Ovary (tissue), 9 donors: ENCODE data around the gene SLC17A9. TPM values are rescaled to one million over a fixed set of nuclear protein-coding genes. Genes with fewer than 3 reads are reported as not detected.

ENCODE experiments used
- DNase-seq, 5 donors: peaks; one replicate each; pipeline ENCODE4 v3.0.0-alpha.2; 2019 to 2020
- H3K27ac ChIP-seq, 2 donors: fragments of 200-600 bp; one replicate each; pipeline versions ENCODE4 v1.5.1 to v1.8.0; 2019 to 2022
- H3K27me3 ChIP-seq: fragments of 200-600 bp; one replicate; pipeline ENCODE4 v1.8.0; 2022
- H3K36me3 ChIP-seq: fragments of 200-600 bp; sonication (generic); one replicate; pipeline ENCODE4 v1.5.1; 2019
- H3K4me1 ChIP-seq: one replicate; pipeline ENCODE4 v1.8.1; 2013; ENCODE audit warnings: mild to moderate bottlenecking, moderate library complexity; ENCODE audit not compliant: insufficient read depth
- H3K4me3 ChIP-seq: fragments of 200-600 bp; sonication (generic); one replicate; pipeline ENCODE4 v1.5.1; 2017
- H3K9me3 ChIP-seq, 2 donors: fragments of 200-600 bp in 1 of 2; sonication (generic) in 1 of 2; one replicate each; pipeline versions ENCODE4 v1.5.1 to v1.8.1; 2013 to 2019; ENCODE audit warnings: mild to moderate bottlenecking in 1 of 2, moderate library complexity in 1 of 2
- CTCF ChIP-seq, 3 donors: fragments of 450-650 bp in 2 of 3; fragments of 200-600 bp in 1 of 3; IDR thresholded peaks; one replicate each; pipeline versions ENCODE4 v1.5.1 to v1.8.0; 2016 to 2022; ENCODE audit warnings: antibody characterized with exemption in 3 of 3, mild to moderate bottlenecking in 1 of 3
- EP300 ChIP-seq: sonication (generic); formaldehyde crosslinking; IDR thresholded peaks from one replicate; pipeline ENCODE4 v1.6.1; 2017; ENCODE audit warnings: antibody characterized with exemption
- POLR2A ChIP-seq: fragments of 450-650 bp; IDR thresholded peaks from one replicate; pipeline ENCODE4 v1.6.1; 2017; ENCODE audit warnings: antibody characterized with exemption, mild to moderate bottlenecking, moderate library complexity
- WGBS, 3 donors: extraction: QIAGEN DNeasy Blood & Tissue Kit in 1 of 3; methylation state at CpG; one replicate each; pipeline versions ENCODE4 v1.1.5 to v1.1.7; 2013 to 2017; 5-methylcytosine and 5-hydroxymethylcytosine counted together
- intact Hi-C, 4 donors: fragments of 100-400 bp; cut with DNase I; formaldehyde crosslinking; loops; one replicate each; pipeline versions ENCODE4 v1.11.0 to v1.15.1; 2022 to 2023
- polyA plus RNA-seq, 2 donors: library from polyadenylated mRNA; stranded (reverse); fragments of 200-250 nt in 1 of 2; fragments of 350-450 nt in 1 of 2; fragmentation: Illumina TruSeq in 1 of 2; extraction: RNeasy Lipid Tissue Mini Kit (QIAGEN cat#74804) in 1 of 2; gene quantifications; one replicate each; pipeline ENCODE4 v1.2.3, GENCODE V29; 2013 to 2014
- total RNA-seq, 7 donors: library from RNA; depleted of rRNA in 2 of 7; stranded (reverse); fragments of >200 nt in 2 of 7; fragmentation: NEBNext Ultra II Directional in 3 of 7; extraction: Animal tissue kit (Norgen Biotek cat#: 25700) in 3 of 7; gene quantifications; one replicate each; pipeline versions ENCODE4 v1.1.0 to v1.2.4, GENCODE V29; 2016 to 2023
- donor health status: DM: no; HTN: no; CAD: no; lungs with moderate emphysema.
- donor health status: DM: no; HTN: no; CAD: no.
- donor health status: Bipolar disorder and iron deficiency.
- donor health status: DM: yes; HTN: yes; CAD: no.
- donor health status: DM: no; HTN: no; CAD: no.
- donor health status: DM: yes; HTN: yes; CAD: no.

SLC17A9 gene
- total and polyA plus RNA-seq, 9 donors = 0.68 to 7.7 (median 4.7) TPM

DNA sequence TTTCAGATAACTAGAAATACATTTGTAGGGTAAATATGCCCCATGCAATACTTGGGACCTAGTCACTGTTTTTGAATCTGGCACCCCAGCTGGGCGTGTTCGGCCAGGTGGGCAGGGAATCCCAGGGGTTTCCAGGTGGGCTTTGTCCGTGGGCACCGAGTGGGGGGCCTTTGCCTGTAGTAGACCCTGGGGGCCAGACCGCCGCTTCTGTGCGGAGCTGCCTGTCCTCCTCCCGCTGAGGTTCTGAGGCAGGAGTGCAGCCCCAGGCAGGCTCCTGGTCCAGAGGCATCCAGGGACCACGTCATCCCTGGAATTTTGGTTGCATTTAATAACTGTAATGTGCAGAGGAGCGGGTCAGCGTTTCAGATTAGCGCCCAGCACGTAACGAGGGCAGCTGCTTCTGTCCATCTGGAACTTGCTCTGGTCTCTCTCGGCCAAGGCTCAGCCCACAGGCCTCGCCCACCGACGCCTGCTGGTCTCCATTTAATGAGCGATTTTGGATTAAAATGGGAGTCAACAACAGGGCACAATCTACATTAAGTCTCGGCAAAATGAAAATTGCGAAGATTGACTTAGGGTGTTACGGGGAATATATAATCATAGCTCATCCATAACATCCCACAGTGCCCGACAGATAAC, 41.5 kb downstream of the SLC17A9 start:
- Histone ChIP-seq H3K9me3 (no peaks in the 10 kb centered on the region), H3K36me3 (no peaks in the 10 kb centered on the region), H3K4me3 (no peak overlapping the region), H3K4me1 (no peaks in the 10 kb centered on the region), H3K27me3 (no peaks in the 10 kb centered on the region), H3K27ac (no peak overlapping the region)
- TF ChIP-seq EP300 (no peak), CTCF (IDR thresholded peaks at IDR 0.05) (no peak), POLR2A (no peak)
- intact Hi-C loops = no loop called here
- WGBS, 3 donors = 69 to 78% (median 75%) methylated on average over 23 of the region's 23 CpGs
- DNase-seq = no peak

DNA sequence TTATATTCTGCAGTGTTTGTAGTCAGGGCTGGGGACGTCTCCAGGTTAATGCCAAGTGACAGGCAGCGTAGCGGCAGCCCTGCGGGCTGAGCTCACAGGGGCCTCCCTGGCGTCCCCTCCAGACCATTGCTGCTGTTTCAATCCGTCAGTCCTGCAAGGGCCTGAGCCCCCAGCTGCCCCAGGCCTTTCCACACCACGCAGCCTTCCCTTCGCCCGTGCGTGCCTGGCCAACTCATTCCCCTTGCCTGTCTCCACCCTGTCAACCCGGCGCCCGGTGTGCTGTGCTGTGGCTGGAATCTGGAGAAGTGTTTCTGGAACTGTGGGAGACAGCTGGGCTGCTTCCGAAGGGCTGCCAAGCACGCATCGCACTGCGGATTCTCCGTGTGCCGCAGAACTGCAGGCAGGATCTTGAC, 42.4 kb downstream of the SLC17A9 start:
- 66 to 68% (median 67%) methylated on average over 19 of the region's 19 CpGs for WGBS, 3 donors
- Histone ChIP-seq H3K4me1 (no peaks in the 10 kb centered on the region), H3K27ac (no peak overlapping the region), H3K4me3 (no peak overlapping the region), H3K27me3 (no peaks in the 10 kb centered on the region), H3K9me3 (peaks cover 0 to 6% of the 10 kb centered on the region in 2 donors), H3K36me3 (no peaks in the 10 kb centered on the region)
- intact Hi-C loops = no loop called here
- TF ChIP-seq POLR2A (no peak), EP300 (no peak), CTCF (IDR thresholded peaks at IDR 0.05) (no peak)
- DNase-seq = no peak

GRCh38 chr20:62995481-62995880, 43.0 kb downstream of the SLC17A9 start:
- H3K27ac ChIP-seq = no peak overlapping the region
- TF ChIP-seq CTCF (IDR thresholded peaks at IDR 0.05) = no peak
- no peak for TF ChIP-seq POLR2A
- TF ChIP-seq EP300 = no peak
- DNase-seq = no peak
- H3K9me3 ChIP-seq = peaks cover 0 to 6% of the 10 kb centered on the region in 2 donors
- no peaks in the 10 kb centered on the region for H3K4me1 ChIP-seq
- no peaks in the 10 kb centered on the region for H3K27me3 ChIP-seq
- WGBS, 3 donors = 62 to 69% (median 63%) methylated on average over 11 of the region's 11 CpGs
- no peak overlapping the region for H3K4me3 ChIP-seq
- no peaks in the 10 kb centered on the region for H3K36me3 ChIP-seq
- intact Hi-C loops = no loop called here

DNA sequence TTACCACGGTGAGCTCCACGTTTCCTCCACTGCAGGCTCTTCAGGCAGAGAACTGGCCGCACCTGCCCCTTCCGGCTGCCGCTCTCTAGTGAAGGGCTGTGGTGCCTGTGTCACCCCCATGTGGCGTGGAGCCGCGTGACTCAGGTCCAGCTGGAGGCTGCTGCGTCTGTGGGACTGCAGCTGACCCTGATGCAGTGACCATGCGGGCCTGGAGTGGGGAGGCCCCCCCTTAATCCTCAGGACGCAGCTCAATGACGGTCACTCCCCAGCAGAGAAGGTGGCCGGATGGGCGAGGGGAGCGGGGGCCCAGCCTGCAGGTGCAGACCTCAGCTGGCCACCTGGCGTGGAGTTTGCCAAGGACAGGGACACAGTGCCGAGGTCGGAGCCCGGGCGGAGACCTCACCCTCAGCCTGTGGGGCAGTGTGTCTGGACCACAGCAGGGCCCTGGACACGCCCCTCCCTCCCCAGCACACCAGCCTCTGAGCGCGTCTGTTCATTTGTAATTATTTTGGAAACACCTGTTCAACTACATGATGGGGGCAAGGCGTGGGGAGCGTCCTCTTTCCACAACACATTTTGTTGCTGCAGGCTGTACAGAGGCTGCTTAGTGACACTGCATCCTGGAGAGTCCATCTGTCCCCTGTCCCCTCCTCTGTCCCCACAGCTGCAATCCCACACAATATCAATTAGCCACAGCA, 43.5 kb downstream of the SLC17A9 start:
- no peaks in the 10 kb centered on the region for H3K4me1 ChIP-seq
- 61 to 73% (median 68%) methylated on average over 24 to 25 of the region's 25 CpGs for WGBS, 3 donors
- H3K36me3 ChIP-seq = no peaks in the 10 kb centered on the region
- H3K4me3 ChIP-seq = no peak overlapping the region
- H3K27ac ChIP-seq = no peak overlapping the region
- intact Hi-C loops = no loop called here
- TF ChIP-seq POLR2A (no peak), EP300 (no peak), CTCF (IDR thresholded peaks at IDR 0.05) (no peak)
- DNase-seq = no peak
- H3K9me3 ChIP-seq = peaks cover 0 to 6% of the 10 kb centered on the region in 2 donors
- no peaks in the 10 kb centered on the region for H3K27me3 ChIP-seq
